NCI-H460 (cell line): ENCODE results near the gene CACNA1F. TPM values are rescaled to one million over a fixed set of nuclear protein-coding genes. Genes with fewer than 3 reads are reported as not detected.
"Not testable (repeated sequence)": the region's sequence is repeated elsewhere in the genome, so short reads cannot be mapped to it uniquely, and the experiment has no call there.

Experiments used
- DNase-seq: peaks from one replicate; pipeline ENCODE4 v3.0.0-alpha.2; 2016; ENCODE audit warnings: low read depth; ENCODE audit errors: extremely low read depth
- total RNA-seq: library from RNA; depleted of rRNA; stranded (reverse); fragments of >200 nt; shearing (Covaris generic); gene quantifications from 2 replicates; pipeline ENCODE4 v1.2.3, GENCODE V29; 2014

CACNA1F gene
- total RNA-seq, 1 experiment from 2014 or later, result 0.05 TPM

DNA sequence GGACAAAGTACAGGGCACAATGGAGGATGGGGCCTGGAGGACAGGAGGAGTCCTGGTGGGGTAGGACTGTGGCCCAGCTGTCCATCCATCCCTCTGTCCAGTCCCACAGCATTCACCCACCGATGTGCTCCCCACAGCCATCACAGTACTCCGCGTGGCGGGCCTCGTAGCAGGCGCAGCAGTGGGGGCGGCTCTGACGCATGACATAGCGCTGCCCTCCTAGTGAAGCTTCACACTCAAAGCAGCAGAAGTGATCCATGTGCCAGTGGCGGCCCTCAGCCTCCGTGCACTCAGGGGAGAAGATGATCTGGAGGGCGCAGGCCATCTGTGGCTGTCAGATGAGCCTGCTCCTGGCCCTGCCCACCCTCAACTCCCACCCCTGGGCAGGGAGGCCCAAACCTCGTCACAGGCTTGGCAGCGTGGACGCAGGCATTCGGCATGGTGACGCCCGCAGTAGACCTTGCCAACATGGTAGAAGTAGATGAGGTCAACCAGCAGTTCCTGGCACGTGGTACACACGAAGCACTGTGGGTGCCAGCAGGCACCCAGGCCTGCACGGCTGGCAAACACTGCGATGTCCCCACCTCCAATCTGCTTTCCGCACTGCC, 55.2 kb downstream of the CACNA1F start:
- DNase-seq, result no peak

DNA sequence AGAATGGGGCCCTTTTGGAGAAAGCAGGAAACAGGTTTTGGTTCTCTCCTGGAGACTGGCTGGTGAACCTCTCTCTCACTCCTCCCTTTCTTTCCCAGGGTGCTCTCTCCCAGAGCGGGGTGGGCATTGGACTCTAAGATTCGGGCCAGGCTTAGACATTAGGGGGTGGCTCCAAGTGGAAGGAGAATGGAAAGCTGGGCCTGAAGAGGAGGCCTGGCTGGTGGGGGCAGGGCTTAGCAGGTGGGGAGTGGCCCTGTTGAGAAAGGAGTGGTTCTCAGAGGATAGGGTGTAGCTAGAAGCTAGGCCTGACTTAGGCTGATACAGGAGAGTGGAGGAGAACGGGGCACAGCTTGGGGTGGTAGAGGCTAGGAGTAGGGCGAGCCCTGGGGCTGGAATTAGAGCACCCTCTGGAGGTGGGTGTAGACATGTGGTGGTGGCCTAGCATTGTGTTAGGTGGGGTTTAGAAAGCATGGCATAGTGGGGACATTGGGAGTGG, 55.8 kb downstream of the CACNA1F start:
- DNase-seq, result no peak

DNA sequence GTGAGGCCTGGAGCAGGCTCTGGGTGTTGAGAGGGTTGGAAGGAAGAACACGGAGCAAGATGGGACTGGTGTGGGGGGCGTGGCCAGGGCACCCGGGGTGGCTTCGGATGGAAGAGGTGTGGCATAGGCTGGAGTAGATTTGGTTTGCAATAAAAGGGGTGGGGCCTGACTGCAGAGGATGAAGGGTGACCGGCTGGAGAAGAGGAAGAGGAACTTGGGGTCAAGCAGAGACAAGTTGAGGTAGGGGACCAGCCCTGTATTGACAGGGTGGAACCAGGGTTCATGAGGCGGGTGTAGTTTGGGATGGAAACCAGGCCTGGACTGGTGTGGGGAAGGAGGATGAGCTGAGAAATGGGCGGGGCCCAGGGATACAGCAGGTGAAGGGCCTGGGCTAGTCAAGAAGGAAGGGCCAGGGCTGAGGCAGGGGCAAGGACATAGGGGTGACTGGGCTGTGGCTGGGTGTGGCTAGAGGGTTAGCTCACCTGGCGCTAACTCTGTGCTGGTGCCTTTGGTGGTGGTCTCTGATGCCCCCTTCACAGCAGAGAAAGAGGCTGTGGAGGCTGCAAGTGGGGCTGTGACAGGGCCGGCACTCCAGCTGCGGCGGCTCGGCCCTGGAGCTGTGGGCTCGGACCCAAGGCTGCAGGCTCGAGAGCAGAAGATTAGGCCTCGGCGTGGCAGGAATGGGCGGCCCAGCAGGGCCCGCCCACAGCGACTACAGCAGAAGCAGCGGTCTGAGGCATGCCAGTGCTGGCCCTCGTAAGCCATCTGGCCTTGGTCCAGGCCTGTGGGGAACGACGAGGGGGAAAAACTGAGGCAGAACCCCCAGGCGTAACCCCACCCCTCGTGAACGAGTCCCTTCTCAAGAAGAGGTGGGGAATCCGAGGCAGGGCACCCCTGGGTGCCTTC, 56.5 kb downstream of the CACNA1F start:
- no peak for DNase-seq

DNA sequence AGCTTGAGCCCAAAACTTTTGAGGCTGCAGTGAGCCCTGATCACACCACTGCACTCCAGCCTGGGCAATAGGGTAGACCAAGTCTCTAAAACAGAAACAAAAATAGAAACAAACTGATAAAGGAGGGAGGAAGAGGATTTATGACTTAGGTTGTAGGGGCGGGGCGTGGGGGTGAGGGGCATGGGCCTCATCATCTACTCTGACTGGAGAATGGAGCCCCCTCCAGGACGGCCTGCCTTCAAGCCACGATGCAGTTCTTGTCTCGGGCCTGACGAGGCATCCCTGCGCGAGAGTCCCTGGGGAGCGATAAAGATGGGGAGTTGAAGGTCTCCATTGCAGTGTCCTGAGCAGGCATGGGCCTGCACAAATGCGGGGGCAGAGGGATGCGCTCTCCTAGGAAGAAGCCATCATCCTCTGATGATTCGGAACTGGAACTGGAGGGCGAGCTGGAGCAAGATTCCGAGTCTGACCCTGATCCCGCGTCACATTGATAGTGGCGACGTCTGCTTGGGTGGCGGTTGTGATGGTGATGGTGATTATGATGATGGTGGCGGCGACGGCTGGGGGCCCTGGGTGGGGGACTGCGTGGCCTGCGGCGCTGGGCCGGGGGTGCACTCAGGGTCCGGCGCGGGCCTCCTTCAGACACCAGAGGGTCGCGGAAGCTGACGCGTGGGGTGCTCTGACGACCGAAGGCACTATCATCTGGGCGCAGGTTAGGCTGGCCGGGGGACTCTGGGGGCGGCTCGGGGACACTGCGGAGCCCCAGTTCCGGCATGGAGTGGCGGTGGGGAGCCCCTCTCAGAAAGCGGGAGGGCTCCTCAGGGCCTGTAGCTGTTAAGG, 57.5 kb downstream of the CACNA1F start:
- DNase-seq, result no peak

DNA sequence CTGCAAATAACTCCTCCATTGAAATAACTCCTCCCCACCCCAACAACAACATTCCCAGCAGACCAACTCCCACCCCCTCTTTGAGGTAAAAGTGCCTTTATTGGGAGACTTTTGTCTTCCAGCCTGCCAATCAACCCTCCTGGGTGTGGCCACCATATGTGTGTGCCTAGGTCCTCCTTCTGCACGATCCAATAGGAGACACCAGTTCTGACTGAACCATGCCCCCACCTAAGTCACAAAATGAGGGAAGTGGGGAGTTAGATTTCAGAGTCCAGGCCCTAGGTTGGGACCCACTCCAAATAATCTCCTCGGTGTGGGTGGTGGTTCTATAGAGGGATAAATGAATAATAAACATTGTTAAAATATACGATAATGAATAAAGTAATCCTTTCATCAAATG, 58.4 kb downstream of the CACNA1F start:
- DNase-seq, result no peak

DNA sequence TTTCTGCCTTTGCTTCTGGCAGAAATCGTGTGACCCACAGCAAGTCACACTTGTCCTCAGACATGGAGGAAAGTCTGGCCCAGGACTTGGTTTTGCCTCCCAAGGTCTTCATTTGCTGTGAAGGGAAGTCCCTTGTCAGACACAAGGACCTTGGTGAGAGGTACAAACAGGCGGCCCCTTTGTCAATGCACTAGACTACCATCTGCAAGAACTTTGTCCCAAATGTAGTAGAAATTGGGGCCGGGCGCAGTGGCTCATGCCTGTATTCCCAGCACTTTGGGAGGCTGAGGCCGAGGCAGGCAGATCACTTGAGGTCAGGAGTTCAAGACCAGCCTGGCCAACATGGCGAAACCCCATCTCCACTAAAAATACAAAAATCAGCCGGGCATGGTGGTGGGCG, 59.6 kb downstream of the CACNA1F start:
- not testable (repeated sequence) for DNase-seq

DNA sequence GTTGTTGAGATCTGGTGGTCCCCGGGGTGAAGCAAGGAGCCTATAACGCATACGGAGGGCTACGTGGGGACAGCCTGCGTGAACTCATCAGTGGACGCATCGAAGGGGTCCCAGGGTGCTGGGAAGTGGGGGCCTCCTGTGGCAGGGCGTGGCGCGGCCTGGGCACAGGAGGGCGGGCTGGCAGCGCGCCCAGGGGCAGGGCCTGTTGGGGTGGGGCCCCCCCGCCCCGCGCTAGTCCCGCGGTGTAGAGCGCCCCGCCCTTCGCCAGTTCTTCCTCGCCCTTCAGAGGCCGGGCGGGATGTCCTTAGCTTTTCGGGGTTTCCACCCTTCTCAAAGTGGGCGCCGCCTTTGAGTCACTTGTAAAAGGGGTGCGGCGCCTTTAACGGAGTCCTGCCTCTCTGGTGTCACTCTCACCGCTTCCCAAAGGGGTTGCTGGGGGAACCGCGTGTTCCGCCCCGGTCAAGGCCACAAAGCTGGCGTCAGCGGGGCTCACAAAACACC, 60.8 kb downstream of the CACNA1F start:
- peak; percentile 63 for DNase-seq

DNA sequence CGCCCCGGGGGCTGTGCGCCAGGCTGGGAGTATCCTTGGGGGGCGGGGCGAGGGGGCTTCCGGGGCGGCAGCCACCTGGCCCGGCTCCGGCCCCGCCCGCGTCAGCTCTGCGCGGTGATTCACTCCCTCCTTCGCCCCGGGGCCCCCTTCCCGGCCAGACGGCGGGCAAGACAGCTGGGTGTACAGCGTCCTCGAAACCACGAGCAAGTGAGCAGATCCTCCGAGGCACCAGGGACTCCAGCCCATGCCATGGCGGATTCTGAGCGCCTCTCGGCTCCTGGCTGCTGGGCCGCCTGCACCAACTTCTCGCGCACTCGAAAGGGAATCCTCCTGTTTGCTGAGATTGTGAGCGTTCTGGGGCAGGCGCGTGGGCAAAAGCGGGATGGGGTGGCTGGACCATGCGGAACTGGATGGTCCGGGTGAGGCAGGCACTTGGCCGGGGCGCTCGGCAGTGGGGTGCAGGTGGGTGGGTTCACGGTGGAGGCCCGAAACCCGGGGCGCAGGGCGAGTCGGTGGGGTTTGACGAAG, 61.3 kb downstream of the CACNA1F start, which contains the start of gene PLP2:
TSS of gene PLP2 (plus strand) at position 147 of the 528 bp plus-strand sequence. CDS start at position 250, 103 bp downstream.
- no peak for DNase-seq

DNA sequence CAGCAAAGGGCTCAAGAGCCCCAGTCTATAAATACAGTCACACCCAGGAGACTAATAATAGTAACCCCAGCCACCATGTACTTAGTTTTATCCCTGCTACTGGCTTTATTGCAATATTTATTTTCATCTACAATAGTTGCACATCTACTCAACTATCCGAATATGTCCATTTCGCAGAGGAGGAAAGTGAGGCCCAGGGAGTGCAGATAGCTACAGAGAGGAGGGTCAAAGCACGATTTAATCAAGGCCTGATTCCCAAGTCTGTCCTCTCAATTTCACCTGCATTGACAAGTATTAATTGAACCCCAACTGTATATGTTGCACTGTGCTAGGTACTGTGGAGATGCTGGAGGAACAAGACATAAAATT, 65.4 kb downstream of the CACNA1F start:
- DNase-seq, result no peak

DNA sequence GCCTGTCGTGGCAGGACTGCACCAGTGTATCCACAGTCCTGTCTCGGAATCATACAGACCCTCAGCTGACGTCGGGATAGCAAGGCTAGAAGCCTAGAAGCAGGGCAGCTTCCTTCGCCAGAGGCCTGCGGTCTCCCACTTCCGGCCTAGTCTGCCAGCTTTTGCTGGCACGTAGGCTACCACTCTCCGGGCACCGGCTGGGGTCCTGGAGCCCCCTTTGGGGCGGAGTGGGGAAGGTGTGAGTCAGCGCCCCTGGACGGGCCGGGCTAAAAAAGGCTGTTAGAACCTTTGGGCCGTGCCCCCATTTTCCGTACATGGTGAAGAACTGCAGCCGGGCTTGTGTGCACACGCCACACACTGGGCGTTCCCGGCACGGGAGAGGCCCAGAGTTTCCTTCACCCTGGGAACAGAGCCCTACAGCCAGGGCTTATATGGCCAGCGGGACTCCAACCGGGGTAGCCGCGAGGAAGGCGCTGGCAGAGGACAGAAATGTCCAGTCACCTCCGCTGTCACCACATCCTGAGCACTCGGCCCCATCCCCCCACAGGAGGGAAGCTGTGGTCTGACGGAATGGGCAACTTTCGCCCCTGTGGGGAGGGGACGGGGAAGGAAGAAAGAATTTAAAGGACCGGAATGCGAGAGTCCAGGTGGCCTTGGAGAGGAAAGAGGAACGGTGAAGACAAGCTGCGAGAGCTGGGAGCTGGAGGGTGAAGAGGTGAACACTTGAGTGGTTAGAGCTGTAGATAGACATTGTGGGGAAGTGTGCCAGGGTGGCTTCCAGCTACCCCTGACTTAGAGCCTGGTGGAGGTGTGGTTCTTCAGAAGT, 66.0 kb downstream of the CACNA1F start:
- no peak for DNase-seq

DNA sequence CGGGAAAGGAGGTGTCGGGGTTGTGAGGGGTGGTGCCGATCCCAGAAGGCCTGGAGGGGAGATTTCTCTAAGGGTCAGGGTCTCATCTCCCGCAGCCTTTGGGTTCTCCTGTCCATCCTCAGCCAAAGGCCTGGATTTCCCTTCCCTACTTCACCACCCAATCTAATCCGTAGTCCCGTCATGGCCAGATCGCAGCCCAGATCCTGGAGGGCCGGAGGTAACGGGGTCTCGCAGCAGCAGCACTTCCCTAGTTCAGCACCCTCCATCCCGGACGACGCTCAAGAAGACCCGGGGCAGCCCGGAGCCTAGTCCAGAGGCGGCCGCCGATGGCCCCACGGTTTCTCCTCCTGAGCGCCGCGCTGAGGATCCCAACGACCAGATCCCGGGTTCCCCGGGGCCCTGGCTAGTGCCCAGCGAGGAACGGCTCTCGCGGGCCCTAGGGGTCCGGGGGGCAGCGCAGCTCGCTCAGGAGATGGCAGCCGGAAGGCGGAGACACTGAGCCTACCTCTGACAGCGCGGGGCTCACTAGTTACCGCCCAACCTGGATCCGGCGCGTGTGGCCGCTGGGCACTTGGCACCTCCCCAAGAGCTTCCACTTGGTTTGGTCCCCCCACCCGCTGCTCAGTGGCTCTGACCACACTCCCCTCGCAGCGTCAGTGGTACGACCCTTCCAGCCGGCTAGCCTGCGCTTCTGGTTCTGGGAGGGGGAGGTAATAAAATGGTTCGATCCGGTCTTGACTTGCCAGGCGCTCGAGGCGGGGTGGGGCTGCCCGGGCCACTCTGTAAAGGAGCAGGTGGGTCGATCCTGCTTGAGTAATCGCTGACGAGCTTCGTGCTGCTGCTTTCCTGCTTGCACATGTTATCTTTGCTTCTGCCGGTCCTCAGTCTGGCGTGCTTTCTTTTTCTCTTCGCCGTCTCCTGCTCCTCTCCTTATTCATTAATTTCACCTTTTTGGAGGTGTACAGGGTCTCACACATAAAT, 66.9 kb downstream of the CACNA1F start:
- peak; percentile 86 for DNase-seq

DNA sequence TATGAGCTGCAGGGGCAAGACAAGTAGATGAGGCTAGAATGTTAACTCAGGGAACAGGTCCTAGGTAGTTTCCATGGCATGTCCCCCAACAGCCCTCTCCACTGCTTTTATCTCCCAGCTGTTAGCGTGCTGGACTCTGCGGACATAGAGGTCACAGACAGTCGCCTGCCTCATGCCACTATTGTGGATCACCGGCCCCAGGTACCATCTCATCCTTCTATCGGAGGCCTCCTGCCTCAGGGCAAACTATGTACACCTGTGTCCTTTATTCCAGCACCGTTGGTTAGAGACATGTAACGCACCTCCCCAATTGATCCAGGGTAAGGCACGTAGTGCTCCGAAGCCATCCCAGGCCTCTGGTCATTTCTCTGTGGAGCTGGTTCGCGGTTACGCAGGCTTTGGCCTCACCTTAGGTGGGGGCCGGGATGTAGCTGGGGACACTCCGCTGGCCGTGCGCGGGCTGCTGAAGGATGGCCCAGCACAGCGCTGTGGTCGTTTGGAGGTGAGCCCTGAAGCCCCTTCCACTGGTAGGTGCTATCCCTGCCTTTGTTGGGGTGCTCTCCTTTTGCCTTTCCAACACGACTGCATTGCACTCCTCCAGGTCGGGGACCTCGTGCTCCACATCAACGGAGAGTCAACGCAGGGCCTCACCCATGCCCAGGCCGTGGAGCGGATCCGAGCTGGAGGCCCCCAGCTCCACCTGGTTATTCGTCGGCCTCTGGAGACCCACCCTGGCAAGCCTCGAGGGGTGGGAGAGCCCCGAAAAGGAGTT, 68.4 kb downstream of the CACNA1F start:
- no peak for DNase-seq

DNA sequence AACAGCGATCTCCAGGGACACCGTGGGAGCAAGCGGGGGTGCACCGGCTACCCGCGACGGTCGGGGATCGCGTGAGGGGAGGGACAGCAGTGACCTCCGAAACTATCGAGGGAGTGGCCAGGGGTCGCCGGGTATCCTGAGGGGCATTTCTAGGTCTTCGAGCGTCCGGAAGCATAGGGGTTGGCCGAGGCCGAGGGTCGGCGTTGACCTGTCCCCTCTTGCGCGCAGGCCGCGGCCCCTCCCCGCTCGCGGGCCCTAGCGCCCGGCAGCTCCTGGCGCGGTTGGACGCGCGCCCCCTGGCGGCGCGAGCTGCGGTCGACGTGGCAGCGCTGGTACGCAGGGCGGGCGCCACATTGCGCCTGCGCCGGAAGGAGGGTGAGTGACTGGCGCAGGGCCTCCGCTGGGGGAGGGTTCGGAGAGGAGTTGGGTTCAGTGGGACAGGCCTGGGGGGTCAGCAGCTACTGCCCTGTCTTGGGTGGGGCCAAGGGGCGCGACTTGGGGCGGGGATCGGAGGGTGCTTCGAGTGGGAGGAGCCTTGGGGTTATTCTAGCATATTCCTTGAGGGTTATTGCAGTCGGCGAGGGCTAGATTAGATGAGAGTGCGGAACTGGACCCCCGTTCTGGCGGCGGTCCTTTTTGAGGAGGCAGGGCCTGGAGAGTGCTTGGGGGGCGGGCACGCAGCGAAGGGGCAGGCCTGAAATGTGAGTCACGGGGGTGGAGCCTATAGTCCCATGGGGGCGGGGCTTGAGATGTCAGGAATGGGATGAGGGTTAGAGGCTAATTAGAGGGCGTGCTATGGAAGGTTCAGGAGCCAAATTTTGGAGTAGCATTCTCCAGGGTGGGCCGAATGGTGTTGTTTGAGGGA, 69.4 kb downstream of the CACNA1F start:
- DNase-seq, result peak; percentile 86

DNA sequence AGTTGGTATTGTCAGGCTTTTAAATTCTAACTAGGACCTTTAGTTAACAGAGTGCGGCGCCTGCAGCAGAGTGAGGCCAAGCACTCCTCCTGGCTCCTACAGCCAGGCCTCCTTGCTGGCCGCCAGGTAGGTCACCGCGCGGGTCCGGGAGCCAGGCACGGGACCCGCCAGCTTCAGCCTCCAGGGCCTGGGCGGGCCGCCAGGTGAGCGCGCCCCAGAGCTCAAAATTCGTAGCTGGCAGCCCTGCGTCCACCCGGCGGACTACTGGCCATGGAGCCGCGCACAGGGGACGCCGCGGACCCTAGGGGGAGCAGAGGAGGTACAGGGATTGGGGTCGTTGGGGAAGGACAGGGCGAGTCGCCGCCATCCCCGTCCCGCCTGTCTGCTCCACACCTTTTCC, 70.5 kb downstream of the CACNA1F start, which contains the start of gene MAGIX:
TSS of gene MAGIX (plus strand) at position 139 of the 400 bp plus-strand sequence. CDS start at position 271, 132 bp downstream.
- no peak for DNase-seq

DNA sequence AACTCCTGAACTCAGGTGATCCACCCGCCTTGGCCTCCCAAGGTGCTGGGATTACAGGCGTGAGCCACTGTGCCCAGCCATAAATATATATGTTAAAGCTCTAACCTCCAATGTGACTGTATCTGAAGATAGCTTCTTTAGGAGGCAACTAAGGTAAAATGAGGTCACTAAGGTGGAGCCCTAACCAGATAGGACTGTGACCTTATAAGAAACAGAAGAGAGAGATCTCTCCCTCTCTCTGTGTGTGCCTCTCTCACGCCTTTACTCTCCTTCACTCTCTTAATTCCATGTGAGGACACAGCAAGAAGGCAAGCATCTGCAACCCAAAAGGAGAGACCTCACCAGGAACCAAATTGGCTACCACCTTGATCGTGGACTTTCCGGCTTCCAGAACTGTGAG, 71.5 kb downstream of the CACNA1F start:
- no peak for DNase-seq

DNA sequence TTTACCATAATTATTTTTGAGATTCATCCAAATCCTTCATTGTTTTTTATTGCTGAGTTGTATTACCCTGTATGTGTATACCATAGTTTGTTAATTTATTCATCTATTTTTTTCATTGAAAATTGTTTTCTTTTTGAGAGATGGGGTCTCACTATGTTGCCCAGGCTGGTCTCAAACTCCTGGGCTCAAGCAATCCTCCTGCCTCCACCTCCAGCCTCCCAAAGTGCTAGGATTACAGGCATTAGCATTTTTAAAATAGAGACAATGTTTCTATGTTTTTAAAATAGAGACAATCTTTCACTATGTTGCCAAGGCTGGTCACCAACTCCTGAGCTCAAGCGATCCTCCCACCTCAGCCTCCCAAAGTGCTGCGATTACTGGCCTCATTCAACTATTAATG, 72.2 kb downstream of the CACNA1F start:
- no peak for DNase-seq

DNA sequence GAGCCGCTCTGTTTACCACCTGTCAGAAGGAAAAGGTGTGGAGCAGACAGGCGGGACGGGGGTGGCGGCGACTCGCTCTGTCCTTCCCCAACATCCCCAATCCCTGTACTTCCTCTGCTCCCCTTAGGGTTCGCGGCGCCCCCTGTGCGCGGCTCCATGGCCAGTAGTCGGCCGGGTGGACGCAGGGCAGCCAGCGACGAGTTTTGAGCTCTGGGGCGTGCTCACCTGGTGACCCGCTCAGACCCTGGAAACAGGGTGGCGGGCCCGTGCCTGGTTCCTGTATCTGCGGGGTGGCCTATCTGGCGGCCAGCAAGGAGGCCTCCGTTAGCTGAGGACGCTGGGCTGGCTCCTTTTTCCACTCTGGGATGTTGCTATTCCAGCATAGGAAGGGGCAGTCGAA, 75.9 kb downstream of the CACNA1F start:
- no peak for DNase-seq
